OCI-LY3 (cell line): ENCODE data around the gene PTPN20.

ENCODE experiments used
- EZH2phosphoT487 ChIP-seq: fragments of 200-600 bp; shearing (Covaris generic); IDR thresholded peaks from 2 replicates; pipeline ENCODE4 v1.6.1; 2018; ENCODE audit warnings: antibody characterized with exemption, mixed run types, low read depth
- TF ChIP-seq, protein P1 (sequence below): fragments of 200-600, 300-600 bp; sonication (generic); IDR thresholded peaks from 2 replicates; pipeline ENCODE4 v1.5.1; 2014; ENCODE audit warnings: antibody characterized with exemption, low read length, low read depth

DNA sequence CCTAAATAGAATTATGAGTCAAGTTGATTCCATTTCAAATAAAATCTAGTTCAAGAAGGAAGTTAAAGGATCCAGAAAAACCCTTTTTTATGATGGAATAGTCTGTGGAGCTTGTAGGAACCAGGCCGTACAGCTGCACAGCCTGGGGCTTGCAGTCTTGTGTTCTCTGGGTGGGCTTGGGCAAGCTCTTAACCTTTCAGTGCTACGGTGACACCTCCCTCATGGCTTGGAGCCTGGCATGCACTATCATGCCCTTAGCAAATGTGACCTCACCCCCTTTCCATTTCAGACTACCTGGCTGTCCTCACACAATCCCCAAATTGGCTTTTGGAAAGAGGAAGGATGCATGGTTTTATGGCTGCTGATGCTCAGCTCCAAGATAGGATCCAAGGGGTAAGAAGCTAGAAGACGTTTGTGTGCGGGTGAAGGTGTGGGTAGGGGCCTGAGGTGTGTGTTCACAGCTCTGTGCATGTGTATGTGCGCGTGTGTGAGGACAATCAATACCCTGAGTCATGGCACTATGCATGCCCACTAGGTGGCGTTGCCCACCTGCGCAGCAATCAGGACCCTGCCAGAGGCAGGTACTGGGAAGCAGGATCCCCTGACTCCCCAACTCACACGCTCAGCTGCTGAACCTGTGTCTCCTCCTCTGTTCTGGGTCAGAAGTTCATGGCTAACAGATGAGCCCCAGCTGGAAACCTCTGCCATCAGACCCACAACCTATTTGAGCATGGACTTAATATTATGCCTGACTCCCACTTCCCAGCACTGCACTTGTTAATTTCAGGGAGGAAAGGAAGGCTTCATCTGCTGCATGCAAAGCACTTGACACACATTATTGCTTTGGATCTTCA lies 113.4 kb downstream of the PTPN20 start:
- TF ChIP-seq, protein P1, sequence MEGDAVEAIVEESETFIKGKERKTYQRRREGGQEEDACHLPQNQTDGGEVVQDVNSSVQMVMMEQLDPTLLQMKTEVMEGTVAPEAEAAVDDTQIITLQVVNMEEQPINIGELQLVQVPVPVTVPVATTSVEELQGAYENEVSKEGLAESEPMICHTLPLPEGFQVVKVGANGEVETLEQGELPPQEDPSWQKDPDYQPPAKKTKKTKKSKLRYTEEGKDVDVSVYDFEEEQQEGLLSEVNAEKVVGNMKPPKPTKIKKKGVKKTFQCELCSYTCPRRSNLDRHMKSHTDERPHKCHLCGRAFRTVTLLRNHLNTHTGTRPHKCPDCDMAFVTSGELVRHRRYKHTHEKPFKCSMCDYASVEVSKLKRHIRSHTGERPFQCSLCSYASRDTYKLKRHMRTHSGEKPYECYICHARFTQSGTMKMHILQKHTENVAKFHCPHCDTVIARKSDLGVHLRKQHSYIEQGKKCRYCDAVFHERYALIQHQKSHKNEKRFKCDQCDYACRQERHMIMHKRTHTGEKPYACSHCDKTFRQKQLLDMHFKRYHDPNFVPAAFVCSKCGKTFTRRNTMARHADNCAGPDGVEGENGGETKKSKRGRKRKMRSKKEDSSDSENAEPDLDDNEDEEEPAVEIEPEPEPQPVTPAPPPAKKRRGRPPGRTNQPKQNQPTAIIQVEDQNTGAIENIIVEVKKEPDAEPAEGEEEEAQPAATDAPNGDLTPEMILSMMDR: peak; percentile 69
- TF ChIP-seq EZH2phosphoT487: no peak
